ENCODE results near the gene TGFB2.

TGFB2 gene

DNA sequence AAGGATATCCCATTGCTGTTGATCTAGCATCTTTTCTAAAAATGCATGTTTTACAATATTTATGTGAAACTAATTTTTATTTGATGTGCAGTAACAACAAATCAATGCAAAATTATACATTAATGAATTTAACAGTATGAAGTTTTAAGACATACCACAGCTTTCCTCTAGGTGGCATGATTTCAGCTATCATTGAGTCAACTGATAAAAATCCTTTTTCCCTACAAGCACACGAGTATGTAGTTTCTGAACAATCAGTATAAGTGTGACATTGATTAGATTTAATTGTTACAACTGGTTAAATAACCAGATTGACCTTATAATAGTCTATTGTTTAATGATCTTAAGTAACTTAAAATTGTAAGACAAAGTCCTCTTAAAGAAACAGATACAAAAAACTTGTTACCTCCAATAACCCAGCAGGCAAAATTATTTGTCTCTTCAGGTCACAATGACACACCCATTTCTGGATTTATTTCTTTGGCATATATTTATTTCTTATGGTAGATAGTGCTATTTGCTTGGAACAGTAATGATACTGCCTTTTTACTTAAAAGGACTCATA, 5.8 kb upstream of the TGFB2 start:
- no peak for DNase-seq

DNA sequence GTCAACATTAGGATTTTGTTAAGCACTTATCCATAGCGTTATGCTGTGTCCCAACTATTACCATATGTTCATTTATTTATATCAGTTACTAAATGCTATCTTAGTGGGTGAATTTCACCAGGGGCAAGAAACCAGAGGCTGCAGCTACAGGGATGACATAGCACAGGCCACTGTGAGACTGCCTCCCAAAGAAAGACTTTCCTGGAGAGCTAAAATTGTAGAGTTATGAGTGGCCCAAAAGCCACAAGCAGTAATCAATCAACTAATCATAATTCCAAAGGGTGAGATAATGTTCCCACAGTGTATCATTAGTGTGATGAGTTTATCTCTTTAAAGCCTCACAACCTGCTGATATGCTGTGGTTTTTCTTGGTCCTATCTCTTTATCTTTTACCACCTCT, 3.8 kb upstream of the TGFB2 start:
- no peak for DNase-seq

DNA sequence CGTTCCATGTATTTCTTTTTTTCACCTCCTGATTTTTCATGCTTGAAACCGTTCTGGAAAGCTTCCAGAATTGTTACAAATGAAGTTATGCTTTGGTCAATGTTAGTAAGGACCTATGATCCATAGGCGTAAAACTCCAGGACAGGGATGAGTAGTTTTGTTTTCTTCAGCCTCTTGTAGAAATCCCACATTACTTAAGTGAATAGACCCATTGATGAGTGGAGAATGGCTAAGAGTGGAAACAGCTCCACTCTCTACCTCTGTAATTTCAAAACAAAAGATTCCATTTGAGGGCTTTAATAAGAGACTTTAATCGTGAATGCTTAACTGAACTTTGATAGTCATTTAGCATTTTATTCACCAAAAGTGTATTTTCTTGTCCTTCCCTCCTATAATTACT, 3.0 kb upstream of the TGFB2 start:
- DNase-seq, result no peak

DNA sequence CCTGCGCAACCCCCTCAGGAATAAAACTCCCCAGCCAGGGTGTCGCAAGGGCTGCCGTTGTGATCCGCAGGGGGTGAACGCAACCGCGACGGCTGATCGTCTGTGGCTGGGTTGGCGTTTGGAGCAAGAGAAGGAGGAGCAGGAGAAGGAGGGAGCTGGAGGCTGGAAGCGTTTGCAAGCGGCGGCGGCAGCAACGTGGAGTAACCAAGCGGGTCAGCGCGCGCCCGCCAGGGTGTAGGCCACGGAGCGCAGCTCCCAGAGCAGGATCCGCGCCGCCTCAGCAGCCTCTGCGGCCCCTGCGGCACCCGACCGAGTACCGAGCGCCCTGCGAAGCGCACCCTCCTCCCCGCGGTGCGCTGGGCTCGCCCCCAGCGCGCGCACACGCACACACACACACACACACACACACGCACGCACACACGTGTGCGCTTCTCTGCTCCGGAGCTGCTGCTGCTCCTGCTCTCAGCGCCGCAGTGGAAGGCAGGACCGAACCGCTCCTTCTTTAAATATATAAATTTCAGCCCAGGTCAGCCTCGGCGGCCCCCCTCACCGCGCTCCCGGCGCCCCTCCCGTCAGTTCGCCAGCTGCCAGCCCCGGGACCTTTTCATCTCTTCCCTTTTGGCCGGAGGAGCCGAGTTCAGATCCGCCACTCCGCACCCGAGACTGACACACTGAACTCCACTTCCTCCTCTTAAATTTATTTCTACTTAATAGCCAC, 696 bp downstream of the TGFB2 start:
- DNase-seq, result peak; percentile 64

DNA sequence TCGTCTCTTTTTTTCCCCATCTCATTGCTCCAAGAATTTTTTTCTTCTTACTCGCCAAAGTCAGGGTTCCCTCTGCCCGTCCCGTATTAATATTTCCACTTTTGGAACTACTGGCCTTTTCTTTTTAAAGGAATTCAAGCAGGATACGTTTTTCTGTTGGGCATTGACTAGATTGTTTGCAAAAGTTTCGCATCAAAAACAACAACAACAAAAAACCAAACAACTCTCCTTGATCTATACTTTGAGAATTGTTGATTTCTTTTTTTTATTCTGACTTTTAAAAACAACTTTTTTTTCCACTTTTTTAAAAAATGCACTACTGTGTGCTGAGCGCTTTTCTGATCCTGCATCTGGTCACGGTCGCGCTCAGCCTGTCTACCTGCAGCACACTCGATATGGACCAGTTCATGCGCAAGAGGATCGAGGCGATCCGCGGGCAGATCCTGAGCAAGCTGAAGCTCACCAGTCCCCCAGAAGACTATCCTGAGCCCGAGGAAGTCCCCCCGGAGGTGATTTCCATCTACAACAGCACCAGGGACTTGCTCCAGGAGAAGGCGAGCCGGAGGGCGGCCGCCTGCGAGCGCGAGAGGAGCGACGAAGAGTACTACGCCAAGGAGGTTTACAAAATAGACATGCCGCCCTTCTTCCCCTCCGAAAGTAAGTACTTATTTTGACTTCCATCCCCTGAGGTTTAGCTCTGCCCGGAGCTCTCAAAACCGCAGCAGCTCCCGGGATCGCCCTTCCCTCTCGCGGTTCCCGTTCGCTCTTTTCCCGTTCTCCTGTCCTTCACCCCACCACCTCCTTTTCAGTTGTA, 1.5 kb downstream of the TGFB2 start:
- DNase-seq, result no peak

DNA sequence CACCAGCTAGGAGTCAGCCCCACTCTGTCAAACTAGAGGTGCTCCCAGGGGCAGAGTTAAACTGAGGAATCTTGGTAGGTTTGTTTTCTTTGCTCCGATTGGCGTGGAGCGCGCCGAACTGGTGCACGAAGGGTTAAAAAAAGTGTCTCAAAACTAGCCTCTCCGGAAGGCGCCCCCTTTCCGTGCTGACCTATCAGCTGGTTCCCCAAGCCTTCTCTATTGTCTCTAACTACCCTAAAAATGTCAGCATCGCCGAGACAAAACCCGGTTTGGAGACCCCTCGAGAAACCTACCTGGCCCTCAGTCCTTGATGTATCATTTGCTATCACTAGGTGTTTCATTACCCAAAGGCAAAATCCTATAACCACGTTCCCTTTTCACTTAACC, 2.2 kb downstream of the TGFB2 start:
- no peak for DNase-seq

DNA sequence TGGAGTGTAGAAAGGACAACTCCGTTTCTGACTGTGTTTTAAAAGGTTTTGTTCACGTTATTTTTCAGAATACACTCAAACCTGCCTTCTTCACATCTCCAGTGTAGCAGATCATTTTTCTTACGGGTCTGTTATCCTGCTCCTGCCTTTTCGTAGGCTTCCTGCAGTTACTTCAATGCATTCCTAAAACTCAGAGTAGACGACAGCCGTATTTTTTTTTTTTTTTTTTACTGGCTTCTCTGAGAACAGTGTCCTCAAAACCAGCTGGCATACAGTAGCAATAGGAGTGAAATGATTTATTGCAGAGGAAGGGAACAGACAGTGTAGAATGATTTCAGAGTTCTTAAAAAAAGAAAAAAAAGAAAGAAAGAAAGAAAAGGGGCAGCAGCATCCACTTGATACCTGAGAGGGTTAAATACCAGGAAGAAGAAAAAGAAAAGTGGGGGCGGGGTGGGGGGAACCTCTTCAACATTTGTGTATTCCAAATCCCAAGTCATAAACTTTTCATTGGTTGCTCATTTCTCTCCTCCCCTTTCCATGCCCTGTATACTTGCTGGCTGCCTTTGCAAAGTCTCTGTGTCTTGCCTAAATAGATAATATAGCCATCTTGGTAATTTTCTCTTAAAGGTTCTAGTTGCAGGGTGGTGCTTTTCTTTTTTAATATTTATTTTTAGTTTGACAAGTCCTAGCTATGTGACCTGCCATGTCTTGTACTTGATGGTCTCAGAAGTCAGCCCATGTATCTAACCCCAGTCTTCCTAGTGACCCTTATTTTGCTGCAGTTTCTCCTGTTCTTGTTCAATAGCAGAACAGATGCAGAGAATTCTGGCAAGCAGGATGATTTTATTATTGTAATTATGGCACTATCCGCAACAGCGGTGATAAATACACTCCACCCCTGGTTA, 2.8 kb downstream of the TGFB2 start:
- no peak for DNase-seq

DNA sequence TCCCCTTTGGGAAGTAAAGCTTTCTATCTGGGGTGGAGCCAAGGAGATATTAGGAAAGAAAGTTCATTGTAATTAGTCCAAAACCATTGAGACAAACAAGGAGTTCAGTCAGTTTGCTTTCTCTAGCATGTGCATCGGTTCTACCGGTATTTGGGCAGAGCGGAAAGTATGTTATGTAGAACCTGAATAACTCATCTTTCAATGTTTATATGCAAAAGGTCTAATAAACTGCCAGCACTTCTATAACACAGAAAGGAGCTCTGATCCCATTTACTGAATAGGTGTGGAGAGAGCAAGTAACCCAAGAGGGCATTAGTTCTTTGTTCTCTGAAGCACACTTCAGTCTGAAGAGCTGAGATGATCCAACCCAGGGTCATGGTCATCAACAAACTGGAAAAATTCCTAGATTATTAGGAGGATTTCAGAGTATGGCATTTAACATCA, 3.5 kb downstream of the TGFB2 start:
- no peak for DNase-seq

DNA sequence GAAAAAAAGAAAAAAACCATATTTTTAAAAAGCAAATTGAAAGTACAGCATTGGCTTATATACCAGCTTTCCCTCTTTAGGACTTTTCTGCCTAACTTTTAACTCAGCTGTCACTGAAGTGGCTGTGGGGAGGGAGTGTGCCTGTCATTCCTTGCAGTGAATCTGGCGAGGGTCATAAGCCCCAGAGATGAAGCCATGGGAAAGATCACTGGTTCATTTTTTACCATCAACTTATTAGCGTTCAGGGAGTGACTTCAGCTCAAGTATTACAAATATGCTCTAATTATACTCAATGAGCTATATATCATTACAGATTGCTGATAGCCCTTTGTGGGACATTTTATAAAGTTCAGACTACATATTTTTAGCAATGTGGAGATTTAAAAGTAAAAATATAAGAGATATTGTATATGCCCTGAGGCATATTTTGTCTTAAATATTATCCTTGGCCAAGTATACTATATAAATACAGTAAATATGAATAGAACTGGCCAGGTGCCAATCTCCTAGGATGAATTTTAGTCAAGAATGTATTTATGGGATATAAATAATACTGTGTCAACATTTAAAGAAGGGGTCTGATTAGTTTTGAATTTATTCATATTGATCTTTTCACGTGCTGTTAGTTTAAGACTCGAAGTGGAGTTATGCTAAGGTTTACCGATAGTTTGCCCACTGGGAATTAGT, 4.4 kb downstream of the TGFB2 start:
- DNase-seq, result no peak

DNA sequence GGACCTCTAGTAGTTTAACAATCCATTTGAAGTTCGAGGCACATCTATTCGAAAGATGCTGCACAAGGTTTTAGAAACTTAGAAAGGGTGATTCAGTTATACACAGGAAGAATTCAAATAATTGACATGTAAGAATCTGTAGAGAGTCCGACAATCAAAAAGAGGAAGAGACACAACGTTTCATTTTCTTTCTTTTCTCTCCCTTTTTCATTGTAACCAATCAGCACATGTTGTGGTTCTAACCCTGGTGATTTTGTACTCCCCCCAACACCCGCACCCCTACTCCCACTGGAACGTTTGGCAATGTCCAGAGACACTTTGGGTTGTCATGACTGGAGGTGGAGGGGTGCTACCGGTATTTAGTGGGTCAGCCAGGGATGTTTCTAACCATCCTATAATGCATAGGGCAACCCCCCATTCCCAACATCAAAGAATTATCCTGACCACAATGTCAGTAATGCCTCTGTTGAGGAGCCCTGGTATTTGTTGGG, 4.9 kb downstream of the TGFB2 start:
- no peak for DNase-seq

DNA sequence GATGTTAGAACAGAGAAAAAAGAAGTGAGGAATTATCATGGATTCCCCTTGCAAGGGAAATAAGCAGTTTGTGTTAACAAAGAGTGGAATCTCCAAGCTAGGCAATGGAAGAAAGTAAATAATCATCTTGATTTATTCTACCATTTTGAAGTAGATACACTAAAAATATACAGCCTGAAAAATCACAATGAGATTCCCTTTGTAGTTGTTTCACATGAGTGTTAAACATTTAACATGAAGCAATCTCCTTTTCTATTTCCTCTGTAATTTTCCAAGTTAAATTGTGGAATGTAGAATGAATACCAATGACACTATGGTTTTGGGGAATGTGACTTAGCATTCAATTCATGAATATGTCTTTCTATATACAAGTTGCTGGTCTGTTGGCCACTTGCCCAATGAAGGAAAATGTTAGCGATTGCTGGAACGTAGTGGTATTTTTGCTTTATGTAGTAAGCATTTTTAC, 5.7 kb downstream of the TGFB2 start:
- no peak for DNase-seq

DNA sequence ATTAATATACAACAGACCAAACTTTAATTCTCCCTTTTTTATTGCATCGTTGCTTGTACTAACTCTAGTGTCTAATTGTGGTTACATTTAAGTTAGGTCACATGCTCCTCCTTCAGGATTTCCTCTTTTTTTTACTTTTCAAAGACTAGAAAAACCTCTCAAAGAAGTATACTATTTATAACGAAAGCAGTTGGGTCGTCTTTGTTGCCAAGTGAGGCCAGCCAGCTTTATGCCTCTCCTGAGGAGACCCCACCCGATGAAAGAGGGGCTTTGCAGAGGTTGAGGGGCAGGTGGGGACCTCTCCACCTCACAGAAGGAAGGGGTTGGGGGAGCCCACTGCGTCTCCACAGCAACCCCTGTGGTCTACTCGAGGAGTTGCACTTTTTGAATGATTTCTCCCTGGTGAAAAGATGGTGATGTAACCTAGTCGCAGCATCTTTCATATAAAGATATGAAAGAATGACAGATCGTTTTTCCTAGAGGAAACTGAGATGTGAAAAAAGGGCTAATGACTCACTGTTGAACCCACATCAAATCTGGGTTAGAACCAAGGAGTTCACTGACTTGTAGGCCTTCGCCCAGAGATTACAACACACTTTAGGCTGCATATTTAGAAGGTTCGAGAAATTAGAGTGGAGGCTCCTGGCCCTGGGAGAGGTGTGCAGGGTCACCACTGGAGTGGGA, 6.4 kb downstream of the TGFB2 start:
- no peak for DNase-seq

DNA sequence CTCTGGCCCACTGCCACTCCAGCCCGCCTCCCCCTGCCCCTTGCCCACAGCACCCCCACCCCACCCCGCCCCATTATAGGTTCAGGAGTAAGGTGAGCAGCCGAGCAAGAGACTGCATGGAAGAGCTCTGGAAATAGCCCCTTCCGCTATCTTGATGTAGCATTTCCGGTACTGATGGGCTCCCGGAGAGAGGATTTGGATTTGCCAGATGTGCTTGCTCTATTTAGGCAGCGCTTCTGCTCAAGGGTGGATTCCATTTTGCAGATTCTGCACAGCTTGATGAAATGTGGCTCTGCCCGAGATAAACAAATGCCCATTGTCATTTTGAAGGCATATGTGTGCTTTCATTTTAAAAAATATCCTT, 6.9 kb downstream of the TGFB2 start:
- DNase-seq, result no peak

DNA sequence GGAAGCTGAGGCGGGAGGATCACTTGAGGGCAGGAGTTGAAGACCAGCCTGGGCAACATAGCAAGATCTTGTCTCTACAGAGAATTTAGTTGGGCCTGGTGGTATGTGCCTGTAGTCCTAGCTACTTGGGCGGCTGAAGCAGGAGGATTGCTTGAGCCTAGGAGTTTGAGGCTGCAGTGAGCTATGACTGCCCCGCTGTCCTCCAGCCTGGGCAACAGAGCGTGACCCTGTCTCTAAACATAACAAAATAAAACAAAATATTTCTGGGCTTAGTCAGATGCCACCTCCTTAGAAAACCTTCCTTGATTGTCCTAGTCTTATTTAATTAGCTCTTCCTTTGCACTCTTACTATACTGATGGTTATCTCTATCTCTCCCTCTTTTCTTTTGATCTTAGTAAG, 8.5 kb downstream of the TGFB2 start:
- DNase-seq, result no peak

DNA sequence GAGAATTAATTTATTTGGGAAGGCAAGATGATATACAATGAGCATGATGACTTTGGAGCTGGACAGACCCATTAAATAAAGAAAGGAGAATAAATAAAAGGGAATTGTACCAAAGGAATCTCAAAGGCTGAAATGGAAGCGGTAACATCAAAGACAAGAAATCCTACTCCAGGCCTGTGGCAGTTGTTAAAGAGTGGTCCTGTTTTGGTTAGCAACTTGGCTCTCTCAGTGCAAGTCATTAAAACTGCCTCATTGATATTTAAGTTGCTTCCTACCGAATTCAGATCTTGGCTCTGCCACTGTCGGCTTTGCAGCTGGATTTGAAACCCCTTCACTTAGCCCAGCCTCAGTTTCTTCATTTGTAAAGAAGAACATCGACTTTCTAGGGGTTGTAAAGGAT, 10.1 kb downstream of the TGFB2 start:
- no peak for DNase-seq

DNA sequence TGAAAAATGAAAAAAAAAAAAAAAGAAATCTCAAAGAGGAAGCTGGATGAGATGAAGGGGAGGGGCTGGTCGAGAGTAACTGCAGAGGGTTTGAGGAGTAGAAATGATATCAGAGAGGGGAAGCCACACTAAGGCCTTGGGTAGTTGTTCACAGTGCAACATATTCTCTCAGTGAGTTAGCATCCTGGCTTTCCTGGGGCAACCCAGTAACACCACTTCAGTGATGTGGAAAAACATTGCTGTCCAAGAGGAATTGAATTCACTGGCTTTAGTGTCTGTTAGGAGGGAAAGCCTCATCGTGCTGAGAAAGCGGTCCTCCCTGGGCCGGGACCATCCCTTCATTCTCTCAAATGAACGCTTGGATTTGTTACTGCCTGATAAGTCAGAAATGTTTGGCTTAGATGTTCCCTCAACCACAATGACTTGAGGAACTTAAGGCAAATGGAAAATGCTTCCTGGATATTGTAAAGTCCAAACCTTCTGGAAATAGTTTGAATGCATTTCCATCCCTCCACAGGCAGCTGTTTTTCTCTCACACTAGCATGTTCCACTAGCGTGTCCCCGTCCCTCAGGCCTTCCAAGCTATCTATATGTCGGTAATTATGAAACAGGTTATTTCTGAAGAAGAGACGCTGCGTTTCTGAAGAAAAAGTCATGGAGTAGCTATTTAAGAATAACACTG, 12.2 kb downstream of the TGFB2 start:
- DNase-seq, result no peak

DNA sequence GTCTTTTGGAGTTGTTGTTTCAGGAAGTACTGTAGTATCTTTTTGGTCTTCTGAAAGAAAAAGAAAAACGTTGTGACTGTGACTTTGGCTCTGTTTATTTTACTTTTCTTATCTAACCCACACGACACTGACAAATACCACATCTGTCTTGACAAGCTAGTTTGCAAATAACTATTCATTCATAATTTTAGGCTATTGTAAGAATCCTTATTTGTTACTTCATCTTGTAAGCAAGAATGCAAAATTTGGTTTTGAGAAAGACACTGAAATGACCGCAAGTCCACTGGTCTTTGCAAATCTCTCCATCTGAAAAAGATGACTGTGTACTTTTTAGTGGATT, 12.7 kb downstream of the TGFB2 start:
- no peak for DNase-seq

DNA sequence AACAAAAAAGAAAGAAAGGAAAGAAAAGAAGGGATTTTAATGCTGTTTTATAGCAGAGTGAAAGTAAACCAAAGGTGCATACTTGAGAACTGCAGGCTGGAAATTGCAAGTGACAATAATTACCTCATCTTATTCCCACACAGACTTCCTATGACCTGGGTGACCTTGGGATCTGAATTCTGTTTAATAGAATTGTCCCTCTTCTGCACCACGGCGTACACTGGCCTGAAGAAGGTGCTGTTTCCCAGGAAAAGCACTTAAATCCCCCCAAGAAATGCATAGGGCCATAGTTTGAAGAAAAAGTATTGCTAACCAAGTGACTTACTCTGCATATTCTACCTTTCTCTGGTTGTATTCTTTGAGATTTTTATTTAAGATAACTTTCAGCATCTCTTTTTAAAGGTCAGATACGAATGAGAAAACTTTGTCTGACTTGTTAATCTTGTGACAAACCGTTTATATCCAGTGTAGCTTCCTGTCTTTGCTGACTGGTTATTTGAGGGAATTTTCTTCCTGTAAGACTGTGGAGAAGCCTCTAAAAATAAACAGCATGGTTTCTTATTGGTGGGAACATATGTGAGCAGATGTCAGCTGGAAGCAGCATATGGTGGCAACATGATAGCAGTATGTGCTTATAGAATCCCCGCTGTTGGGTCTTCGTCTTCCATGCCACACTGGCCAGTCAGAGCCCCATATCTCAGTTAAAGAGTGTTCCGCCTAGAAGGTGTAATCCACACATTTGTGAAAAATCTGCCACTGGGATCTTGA, 16.3 kb downstream of the TGFB2 start:
- DNase-seq, result no peak

DNA sequence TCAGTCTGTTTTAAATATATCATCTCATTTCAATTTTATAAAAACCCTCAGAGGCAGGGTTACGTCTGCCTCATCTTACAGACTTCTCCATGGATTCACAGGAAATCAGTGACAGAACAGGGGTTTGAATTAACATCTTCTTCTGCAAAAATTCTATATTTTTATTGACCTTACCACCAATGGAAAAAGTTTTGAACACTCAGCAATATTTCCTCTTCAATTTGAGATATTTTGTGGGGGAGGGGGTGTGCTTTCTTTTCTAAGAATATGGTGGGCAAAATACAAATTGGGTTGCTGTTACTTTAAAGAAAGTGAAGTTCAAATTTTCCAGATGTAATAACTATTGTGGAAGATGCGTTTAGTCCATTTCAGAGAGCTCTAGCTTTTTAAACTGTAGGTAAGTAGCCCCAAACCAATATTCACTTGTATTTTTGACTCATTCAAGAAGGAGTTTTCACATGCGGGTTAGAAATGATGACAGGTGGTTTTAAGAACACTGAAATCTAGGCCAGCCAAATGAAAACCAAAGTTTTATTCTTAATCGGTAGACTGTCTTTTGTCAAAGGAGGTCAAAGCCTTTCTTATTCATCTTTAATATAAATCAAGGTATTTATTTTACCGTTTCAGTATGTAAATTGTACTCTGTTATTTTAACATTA, 17.4 kb downstream of the TGFB2 start:
- DNase-seq, result no peak

DNA sequence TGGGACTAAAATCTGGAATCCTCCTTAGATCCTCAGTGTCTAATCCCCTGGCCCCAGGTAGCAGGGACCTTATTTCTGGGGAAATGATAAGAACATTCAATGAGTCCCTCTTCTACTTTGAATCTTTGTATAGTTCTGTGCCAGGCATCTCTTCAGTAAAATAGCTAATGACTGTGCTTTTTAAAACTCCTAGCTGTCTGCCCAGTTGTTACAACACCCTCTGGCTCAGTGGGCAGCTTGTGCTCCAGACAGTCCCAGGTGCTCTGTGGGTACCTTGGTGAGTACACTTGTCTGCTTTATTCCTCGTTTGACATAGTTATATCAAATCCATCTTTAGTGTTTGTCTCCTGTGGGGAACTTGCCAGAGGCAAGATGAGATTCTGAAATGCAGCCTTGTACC, 18.0 kb downstream of the TGFB2 start:
- no peak for DNase-seq

Data from NCI-H1092 (cell line).